Naive thymus-derived CD4-positive, alpha-beta T cell (primary cell): ENCODE data around the gene ITGB1BP2. TPM values are rescaled to one million over a fixed set of nuclear protein-coding genes. Genes with fewer than 3 reads are reported as not detected.

Source experiments
- ATAC-seq: fragments of 150-1000 bp; cut with Tn5 transposase; 2 replicates; pipeline ENCODE4 v1.10.0; 2021; ENCODE audit warnings: mild to moderate bottlenecking, moderate library complexity
- CTCF ChIA-PET: fragments of 350-600 bp; sonication (Branson Sonifier 250); formaldehyde crosslinking; loops from one replicate; lab custom pipeline; 2021; ENCODE audit warnings: antibody characterized with exemption; lab: Charles Lee
- POLR2A ChIA-PET: fragments of 350-600 bp; sonication (Branson Sonifier 250); formaldehyde crosslinking; loops from one replicate; lab custom pipeline; 2021; ENCODE audit warnings: antibody characterized with exemption, inconsistent platforms; lab: Charles Lee
- DNase-seq, 9 donors: peaks; one replicate each; pipeline versions ENCODE4 v3.0.0 to v3.0.0-alpha.2; 2020 to 2022; ENCODE audit warnings: mixed read lengths in 1 of 9
- H3K27ac ChIP-seq: one replicate; pipeline ENCODE4 v1.7.0; 2013; ENCODE audit warnings: mild to moderate bottlenecking, low read depth, low read length, moderate library complexity
- H3K27me3 ChIP-seq, 2 donors: one replicate each; pipeline ENCODE4 v1.7.0; 2013; ENCODE audit warnings: low read length in 2 of 2, mild to moderate bottlenecking in 2 of 2, moderate library complexity in 2 of 2; ENCODE audit not compliant: control insufficient read depth in 2 of 2, insufficient read depth in 2 of 2
- H3K36me3 ChIP-seq, 3 experiments: 1 replicate in 2 of 3; 2 replicates in 1 of 3; pipeline ENCODE4 v1.7.0; 2013; ENCODE audit warnings: low read length in 3 of 3, mild to moderate bottlenecking in 3 of 3, moderate library complexity in 1 of 3; ENCODE audit not compliant: insufficient read depth in 3 of 3, control insufficient read depth in 2 of 3
- H3K4me1 ChIP-seq, 2 donors: one replicate each; pipeline ENCODE4 v1.7.0; 2013; ENCODE audit warnings: low read length in 2 of 2, mild to moderate bottlenecking in 2 of 2, moderate library complexity in 1 of 2; ENCODE audit not compliant: control insufficient read depth in 2 of 2, insufficient read depth in 2 of 2
- H3K4me3 ChIP-seq: 2 replicates; pipeline ENCODE4 v1.7.0; 2013; ENCODE audit warnings: mild to moderate bottlenecking, low read length
- H3K9me3 ChIP-seq, 3 experiments: 1 replicate in 2 of 3; 2 replicates in 1 of 3; pipeline ENCODE4 v1.7.0; 2013; ENCODE audit warnings: low read length in 3 of 3; ENCODE audit not compliant: control insufficient read depth in 2 of 3
- H3K27ac Mint-ChIP-seq, 9 donors: one replicate each; pipeline ENCODE4 v1.8.0; 2020 to 2022; ENCODE audit warnings: mixed read lengths in 9 of 9, mild to moderate bottlenecking in 8 of 9, moderate library complexity in 5 of 9, inconsistent platforms in 2 of 9
- H3K27me3 Mint-ChIP-seq, 5 donors: one replicate each; pipeline ENCODE4 v1.8.0; 2021 to 2022; ENCODE audit warnings: mixed read lengths in 5 of 5, mild to moderate bottlenecking in 1 of 5
- H3K36me3 Mint-ChIP-seq, 5 donors: one replicate each; pipeline ENCODE4 v1.8.0; 2020 to 2022; ENCODE audit warnings: mixed read lengths in 5 of 5, mild to moderate bottlenecking in 3 of 5, inconsistent platforms in 1 of 5
- H3K4me1 Mint-ChIP-seq, 7 donors: one replicate each; pipeline ENCODE4 v1.8.0; 2020 to 2022; ENCODE audit warnings: mixed read lengths in 7 of 7, mild to moderate bottlenecking in 3 of 7, inconsistent platforms in 1 of 7
- H3K4me3 Mint-ChIP-seq, 10 donors: one replicate each; pipeline ENCODE4 v1.8.0; 2020 to 2022; ENCODE audit warnings: mild to moderate bottlenecking in 10 of 10, mixed read lengths in 10 of 10, moderate library complexity in 6 of 10, inconsistent platforms in 2 of 10
- H3K9me3 Mint-ChIP-seq, 11 donors: one replicate each; pipeline ENCODE4 v1.8.0; 2020 to 2022; ENCODE audit warnings: mixed read lengths in 11 of 11, mild to moderate bottlenecking in 4 of 11, inconsistent platforms in 1 of 11, moderate library complexity in 1 of 11
- intact Hi-C, 2 donors: fragments of 100-400 bp; cut with micrococcal nuclease; formaldehyde crosslinking; loops; one replicate each; pipeline ENCODE4 v1.15.1; 2023
- polyA plus RNA-seq, 2 donors: library from polyadenylated mRNA; unstranded; fragments of 300-500 nt; fragmentation: Illumina TruSeq; gene quantifications; one replicate each; pipeline ENCODE4 v1.2.3, GENCODE V29; 2021
- total RNA-seq, 6 experiments: library from RNA in 5 of 6; stranded (reverse) in 5 of 6; gene quantifications; 1 replicate in 5 of 6; 2 replicates in 1 of 6; pipeline ENCODE4 v1.2.3 and lab custom pipeline; 2021 to 2026

ITGB1BP2 gene
- total RNA-seq: 1 to 10 TPM; 2.4 to 6.0 (median 4.6) TPM
- polyA plus RNA-seq: not detected
- total RNA-seq (lab: John Stamatoyannopoulos, UW): 4.0 reads per million, percentile 21 among the genes with 10 or more reads in this experiment

- ChIA-PET POLR2A (interaction anchor here (0.6 to 0.9 kb wide), 2 partner anchors 18 to 45 kb away, joined by 3 read pairs; partner anchors contain the start of gene NONO), CTCF (no interaction called here)
- Histone ChIP-seq H3K4me1 (no peaks in the 10 kb centered on the region), H3K9me3 (no peaks in the 10 kb centered on the region), H3K27ac (no peak within 1 kb of the TSS), H3K36me3 (peaks cover 5 to 37% (median 5%) of the 10 kb centered on the region in 3 experiments), H3K27me3 (no peaks in the 10 kb centered on the region), H3K4me3 (no peak within 1 kb of the TSS)
- Mint-ChIP-seq H3K36me3 (peaks cover 4 to 32% (median 20%) of the 10 kb centered on the region in 5 donors), H3K27me3 (no peaks in the 10 kb centered on the region), H3K4me3 (no peak within 1 kb of the TSS), H3K27ac (peak within 1 kb of the TSS in 3 of 9 donors; percentile 6 to 59 (median 59)), H3K9me3 (no peaks in the 10 kb centered on the region), H3K4me1 (peaks cover 0 to 33% (median 4%) of the 10 kb centered on the region in 7 donors)
- intact Hi-C loops: no loop called here
- no peak for DNase-seq
- ATAC-seq: no peak
Observed at GRCh38 chrX:71301195-71301924, at the start of gene ITGB1BP2. Gene ITGB1BP2, plus strand, starts transcription at chrX:71301750. Its CDS starts 57 bp downstream, at chrX:71301807.

- no peak overlapping the region for H3K4me3 ChIP-seq
- intact Hi-C loops: no loop called here
- Mint-ChIP-seq H3K27me3 (no peaks in the 10 kb centered on the region), H3K9me3 (peaks cover 0 to 3% (median 0%) of the 10 kb centered on the region in 11 donors), H3K36me3 (peaks cover 0 to 9% (median 0%) of the 10 kb centered on the region in 5 donors), H3K27ac (peak overlapping the region in 3 of 9 donors; percentile 14 to 65 (median 64)), H3K4me3 (peak overlapping the region in 9 of 10 donors; percentile 10 to 95 (median 62)), H3K4me1 (peaks cover 0 to 30% (median 18%) of the 10 kb centered on the region in 7 donors)
- CTCF ChIA-PET: no interaction called here
- POLR2A ChIA-PET: interaction anchor here (1.5 kb wide), 1 partner anchor 70 kb away, joined by 5 read pairs; no protein-coding TSS in a partner anchor
- no peaks in the 10 kb centered on the region for H3K27me3 ChIP-seq
- H3K9me3 ChIP-seq: no peaks in the 10 kb centered on the region
- H3K36me3 ChIP-seq: peaks cover 0 to 32% (median 0%) of the 10 kb centered on the region in 3 experiments
- peaks cover 0 to 20% of the 10 kb centered on the region in 2 donors for H3K4me1 ChIP-seq
- H3K27ac ChIP-seq: peak overlapping the region; percentile 24
- DNase-seq (no peak), ATAC-seq (no peak)
Observed at GRCh38 chrX:71252221-71252620, 49.3 kb upstream of the ITGB1BP2 start.

GRCh38 chrX:71253253-71254091 is 48.1 kb upstream of the ITGB1BP2 start:
- no peak for ATAC-seq
- ChIA-PET CTCF (interaction anchor here (1.2 kb wide), 1 partner anchor 30 kb away, joined by 4 read pairs; the partner anchor contains the start of gene NONO), POLR2A (interaction anchor here (0.6 to 3.9 kb wide), 9 partner anchors 30 to 279 kb away, joined by 3 to 52 read pairs (median 7); partner anchors contain the start of genes NONO, OGT and TAF1)

GRCh38 chrX:71254092-71254963 is 47.2 kb upstream of the ITGB1BP2 start, which contains the start of gene ZMYM3:
Gene ZMYM3, minus strand, starts transcription at chrX:71254140. Its CDS starts 885 bp downstream, at chrX:71253255.
- DNase-seq (peak; percentile 46 to 87 (median 78)), ATAC-seq (peak; percentile 89)
- Mint-ChIP-seq H3K9me3 (peaks cover 0 to 3% (median 0%) of the 10 kb centered on the region in 11 donors), H3K4me1 (peaks cover 0 to 30% (median 18%) of the 10 kb centered on the region in 7 donors), H3K27ac (peak within 1 kb of the TSS; percentile 87 to 96 (median 91)), H3K27me3 (no peaks in the 10 kb centered on the region), H3K4me3 (peak within 1 kb of the TSS; percentile 76 to 97 (median 90)), H3K36me3 (peaks cover 0 to 4% (median 0%) of the 10 kb centered on the region in 5 donors)
- Histone ChIP-seq H3K9me3 (no peaks in the 10 kb centered on the region), H3K27me3 (no peaks in the 10 kb centered on the region), H3K4me1 (peaks cover 0 to 20% of the 10 kb centered on the region in 2 donors), H3K27ac (peak within 1 kb of the TSS; percentile 91), H3K36me3 (peaks cover 0 to 12% (median 0%) of the 10 kb centered on the region in 3 experiments), H3K4me3 (peak within 1 kb of the TSS; percentile 79)
- intact Hi-C loops: loop anchor here (1.0 to 2.0 kb wide), 7 partner anchors 29 to 278 kb away; partner anchors contain the start of genes NONO (in 2 of the 2), TAF1 (in 2 of the 2), OGT (in 1 of the 2) and SNX12 (in 1 of the 2)
- ChIA-PET POLR2A (interaction anchor here (0.6 to 3.9 kb wide), 16 partner anchors 9 to 279 kb away, joined by 3 to 52 read pairs (median 4); partner anchors contain the start of genes CXorf65, MED12, NONO and OGT), CTCF (interaction anchor here (0.5 to 1.2 kb wide), 5 partner anchors 21 to 125 kb away, joined by 3 to 4 read pairs (median 3); partner anchors contain the start of gene NONO)

More at GRCh38 chrX:71253253-71254091, 48.1 kb upstream of the ITGB1BP2 start:
- Histone ChIP-seq H3K27ac (peak overlapping the region; percentile 91), H3K9me3 (no peaks in the 10 kb centered on the region), H3K27me3 (no peaks in the 10 kb centered on the region), H3K4me1 (peaks cover 0 to 20% of the 10 kb centered on the region in 2 donors), H3K4me3 (peak overlapping the region; percentile 79), H3K36me3 (peaks cover 0 to 19% (median 0%) of the 10 kb centered on the region in 3 experiments)
- DNase-seq: peak in 2 of 9 donors; percentile 13 to 36
- Mint-ChIP-seq H3K27ac (peak overlapping the region; percentile 83 to 96 (median 89)), H3K4me1 (peaks cover 0 to 30% (median 18%) of the 10 kb centered on the region in 7 donors), H3K27me3 (no peaks in the 10 kb centered on the region), H3K4me3 (peak overlapping the region; percentile 76 to 97 (median 90)), H3K36me3 (peaks cover 0 to 8% (median 0%) of the 10 kb centered on the region in 5 donors), H3K9me3 (peaks cover 0 to 3% (median 0%) of the 10 kb centered on the region in 11 donors)
- intact Hi-C loops: loop anchor here (1.0 to 2.0 kb wide), 7 partner anchors 30 to 279 kb away; partner anchors contain the start of genes NONO (in 2 of the 2), TAF1 (in 2 of the 2), OGT (in 1 of the 2) and SNX12 (in 1 of the 2)

GRCh38 chrX:71256051-71256450 is 45.5 kb upstream of the ITGB1BP2 start:
- H3K4me3 Mint-ChIP-seq: peak overlapping the region in 4 of 10 donors; percentile 7 to 88 (median 54)
- Histone ChIP-seq H3K9me3 (no peaks in the 10 kb centered on the region), H3K4me1 (peaks cover 0 to 20% of the 10 kb centered on the region in 2 donors), H3K36me3 (peaks cover 0 to 3% (median 0%) of the 10 kb centered on the region in 3 experiments), H3K27ac (peak overlapping the region; percentile 91), H3K4me3 (no peak overlapping the region), H3K27me3 (no peaks in the 10 kb centered on the region)
- ChIA-PET POLR2A (interaction anchor here (0.7 to 3.9 kb wide), 4 partner anchors 27 to 109 kb away, joined by 3 to 52 read pairs (median 21); partner anchors contain the start of genes NONO and TAF1), CTCF (no interaction called here)
- DNase-seq (no peak), ATAC-seq (no peak)
- peaks cover 0 to 1% (median 0%) of the 10 kb centered on the region in 5 donors for H3K36me3 Mint-ChIP-seq
- intact Hi-C loops: no loop called here
- peaks cover 0 to 3% (median 0%) of the 10 kb centered on the region in 11 donors for H3K9me3 Mint-ChIP-seq
- H3K27ac Mint-ChIP-seq: peak overlapping the region in 8 of 9 donors; percentile 10 to 96 (median 90)
- no peaks in the 10 kb centered on the region for H3K27me3 Mint-ChIP-seq
- H3K4me1 Mint-ChIP-seq: peaks cover 0 to 28% (median 18%) of the 10 kb centered on the region in 7 donors
